A549 (cell line): ENCODE measurements around the gene PLA2G4F. TPM values are rescaled to one million over a fixed set of nuclear protein-coding genes. Genes with fewer than 3 reads are reported as not detected.

ENCODE experiments used
- ATAC-seq, 2 experiments: fragments of 200-7000 bp in 1 of 2; fragments of >200 bp in 1 of 2; cut with Nextera tagmentation in 1 of 2; cut with Tn5 transposase in 1 of 2; 3 replicates each; pipeline versions ENCODE4 v1.8.0 to v1.9.1; 2018 to 2020; ENCODE audit warnings: mild to moderate bottlenecking in 1 of 2, moderate library complexity in 1 of 2
- CTCF ChIA-PET: fragments of 300-600 bp; sonication (Branson Sonifier 250); formaldehyde crosslinking; extraction: SDS; loops from one replicate; lab custom pipeline; 2021; ENCODE audit warnings: antibody characterized with exemption, inconsistent platforms; lab: Yijun Ruan, JAX
- POLR2A ChIA-PET: fragments of 350-600 bp; formaldehyde crosslinking; extraction: SDS; loops from one replicate; lab custom pipeline; 2021; ENCODE audit warnings: antibody characterized with exemption, inconsistent platforms; lab: Yijun Ruan, JAX
- DNase-seq, 2 experiments: peaks; one replicate each; pipeline versions ENCODE4 v3.0.0 to v3.0.0-alpha.2; 2011 to 2016; ENCODE audit warnings: low read depth in 1 of 2, low spot score in 1 of 2
- FAIRE-seq: peaks from 2 replicates; lab custom pipeline; 2011; peaks lifted over from hg19 to GRCh38; lab: Jason Lieb, UNC
- H3K27ac ChIP-seq, 2 experiments: fragments of >200 bp; sonication (Bioruptor Twin); formaldehyde crosslinking; 3 replicates each; pipeline ENCODE4 v1.5.1; 2016 to 2017
- H3K4me1 ChIP-seq: fragments of >200 bp; sonication (Bioruptor Twin); formaldehyde crosslinking; 3 replicates; pipeline ENCODE4 v1.6.1; 2016
- H3K4me2 ChIP-seq: fragments of >200 bp; sonication (Bioruptor Twin); formaldehyde crosslinking; 3 replicates; pipeline ENCODE4 v1.6.1; 2016
- H3K4me3 ChIP-seq: fragments of >200 bp; sonication (Bioruptor Twin); formaldehyde crosslinking; 3 replicates; pipeline ENCODE4 v1.5.1; 2016
- H3K9me3 ChIP-seq: fragments of >200 bp; sonication (Bioruptor Twin); formaldehyde crosslinking; 3 replicates; pipeline ENCODE4 v1.6.1; 2016
- BHLHE40 ChIP-seq: IDR thresholded peaks from 2 replicates; pipeline ENCODE4 v1.6.1; 2012; ENCODE audit warnings: low read depth, low read length, inconsistent platforms
- CBX2 ChIP-seq: fragments of 200-600 bp; sonication (generic); IDR thresholded peaks from 2 replicates; pipeline ENCODE4 v1.6.1; 2016; ENCODE audit warnings: low read depth, mild to moderate bottlenecking, borderline replicate concordance
- CEBPB ChIP-seq, 2 experiments: fragments of >200 bp in 1 of 2; sonication (Bioruptor Twin) in 1 of 2; formaldehyde crosslinking in 1 of 2; IDR thresholded peaks; 2 replicates each; pipeline ENCODE4 v1.6.1; 2012 to 2016
- CHD2 ChIP-seq: fragments of 150-350 bp; IDR thresholded peaks from 2 replicates; pipeline ENCODE4 v1.6.1; 2014; ENCODE audit warnings: low read length; ENCODE audit not compliant: partially characterized antibody
- CHD4 ChIP-seq: fragments of 200-600 bp; sonication (generic); IDR thresholded peaks from 2 replicates; pipeline ENCODE4 v1.6.1; 2016; ENCODE audit warnings: antibody characterized with exemption, mild to moderate bottlenecking, borderline replicate concordance
- CTCF ChIP-seq: fragments of >200 bp; sonication (Bioruptor Twin); formaldehyde crosslinking; IDR thresholded peaks from 3 replicates; pipeline ENCODE4 v1.5.1; 2016
- E2F6 ChIP-seq: IDR thresholded peaks from 2 replicates; pipeline ENCODE4 v1.6.1; 2012; ENCODE audit warnings: low read depth, borderline replicate concordance
- EHF ChIP-seq: fragments of 250-450 bp; sonication (Bioruptor Pico); IDR thresholded peaks from 2 replicates; pipeline ENCODE4 v1.5.0; 2020; ENCODE audit warnings: mild to moderate bottlenecking
- EHMT2 ChIP-seq: fragments of 200-600 bp; sonication (generic); IDR thresholded peaks from 2 replicates; pipeline ENCODE4 v1.6.1; 2016; ENCODE audit warnings: antibody characterized with exemption, low read depth, mild to moderate bottlenecking, moderate library complexity
- HES2 ChIP-seq: fragments of >200 bp; sonication (Bioruptor Twin); formaldehyde crosslinking; IDR thresholded peaks from 2 replicates; pipeline ENCODE4 v1.6.1; 2016
- HMGXB4 ChIP-seq: fragments of 250-450 bp; sonication (Bioruptor Pico); IDR thresholded peaks from 2 replicates; pipeline ENCODE4 v1.5.0; 2021; ENCODE audit warnings: mild to moderate bottlenecking, moderate library complexity, borderline replicate concordance
- HOXB13 ChIP-seq: fragments of 250-450 bp; sonication (Bioruptor Pico); IDR thresholded peaks from 2 replicates; pipeline ENCODE4 v1.5.0; 2020; ENCODE audit warnings: low read depth, mild to moderate bottlenecking, moderate library complexity
- KDM5A ChIP-seq: fragments of 200-600 bp; sonication (generic); IDR thresholded peaks from 2 replicates; pipeline ENCODE4 v1.6.1; 2016; ENCODE audit warnings: antibody characterized with exemption, mild to moderate bottlenecking
- MAX ChIP-seq: IDR thresholded peaks from 2 replicates; pipeline ENCODE4 v1.6.1; 2012
- NFE2L2 ChIP-seq: fragments of 150-350 bp; conservative IDR thresholded peaks from 2 replicates; pipeline ENCODE4 v1.6.1; 2014; ENCODE audit warnings: low read length
- NPAS2 ChIP-seq: fragments of 250-450 bp; sonication (Bioruptor Pico); IDR thresholded peaks from 2 replicates; pipeline ENCODE4 v1.8.0; 2022; ENCODE audit warnings: mild to moderate bottlenecking, moderate library complexity, borderline replicate concordance
- PBX3 ChIP-seq: IDR thresholded peaks from 2 replicates; pipeline ENCODE4 v1.6.1; 2012
- POLR2AphosphoS2 ChIP-seq: conservative IDR thresholded peaks from 2 replicates; pipeline ENCODE4 v1.6.1; 2012; ENCODE audit warnings: low read length, improper control_type of control experiment, inconsistent platforms
- RAD21 ChIP-seq, 2 experiments: fragments of >200 bp in 1 of 2; sonication (Bioruptor Twin) in 1 of 2; formaldehyde crosslinking in 1 of 2; IDR thresholded peaks in 1 of 2; conservative IDR thresholded peaks in 1 of 2; 2 replicates in 1 of 2; 3 replicates in 1 of 2; pipeline ENCODE4 v1.6.1; 2012 to 2018; ENCODE audit warnings: inconsistent platforms in 1 of 2
- RCOR1 ChIP-seq: fragments of 150-350 bp; IDR thresholded peaks from 2 replicates; pipeline ENCODE4 v1.6.1; 2014; ENCODE audit warnings: antibody characterized with exemption, low read length, low read depth
- RNF2 ChIP-seq: fragments of 200-600 bp; sonication (generic); IDR thresholded peaks from 2 replicates; pipeline ENCODE4 v1.6.1; 2016; ENCODE audit warnings: low read depth, mild to moderate bottlenecking, antibody characterized with exemption, moderate library complexity, borderline replicate concordance
- TP53 ChIP-seq: fragments of 250-450 bp; sonication (Bioruptor Pico); IDR thresholded peaks from 2 replicates; pipeline ENCODE4 v1.5.0; 2021; ENCODE audit warnings: mild to moderate bottlenecking, moderate library complexity
- USF2 ChIP-seq: fragments of 450-650 bp; IDR thresholded peaks from 2 replicates; pipeline ENCODE4 v1.6.1; 2014; ENCODE audit warnings: antibody characterized with exemption
- ZFP36 ChIP-seq: fragments of 450-650 bp; IDR thresholded peaks from 2 replicates; pipeline ENCODE4 v1.6.1; 2014; ENCODE audit warnings: borderline replicate concordance; ENCODE audit not compliant: partially characterized antibody
- WGBS: methylation state at CpG from one replicate; pipeline ENCODE4 v1.1.6; 2017; ENCODE audit errors: missing lambda C conversion rate; 5-methylcytosine and 5-hydroxymethylcytosine counted together
- polyA plus RNA-seq, 4 experiments: library from polyadenylated mRNA; depleted of rRNA in 3 of 4; stranded (reverse); fragments of >200 nt; fragmentation: RNase III in 1 of 4; extraction: RNeasy Plus Mini Kit Qiagen cat#74134 plus additional on column Dnase treatment in 1 of 4; gene quantifications; 2 replicates in 3 of 4; 3 replicates in 1 of 4; pipeline ENCODE4 v1.2.3, GENCODE V29; 2011 to 2017

Gene PLA2G4F
- polyA plus RNA-seq, 2 of the 4 experiments (the other 2 are of a cell fraction), result not detected

GRCh38 chr15:42151141-42151561 is 5.3 kb downstream of the PLA2G4F start:
- Histone ChIP-seq H3K4me3 (no peak overlapping the region), H3K4me1 (no peaks in the 10 kb centered on the region), H3K4me2 (no peak overlapping the region), H3K9me3 (no peaks in the 10 kb centered on the region), H3K27ac (no peak overlapping the region)
- POLR2A ChIA-PET, result no interaction called here
- FAIRE-seq (no peak), DNase-seq (no peak)
- no peak for TF ChIP-seq HMGXB4 (CRISPR knock-in tag)
- no peak for TF ChIP-seq RCOR1
- no peak for TF ChIP-seq CTCF
- no peak for TF ChIP-seq CHD2
- no peak for TF ChIP-seq USF2
- TF ChIP-seq NFE2L2, result no peak
- TF ChIP-seq HOXB13 (CRISPR knock-in tag), result no peak
- TF ChIP-seq E2F6, result no peak
- TF ChIP-seq NPAS2 (CRISPR knock-in tag), result no peak
- TF ChIP-seq HES2, result no peak
- TF ChIP-seq EHF (CRISPR knock-in tag), result no peak
- TF ChIP-seq, all 56 proteins: peak for 0
- CTCF ChIA-PET, result no interaction called here
- ATAC-seq, result no peak
- WGBS, result 75% methylated on average over 10 of the region's 10 CpGs

GRCh38 chr15:42150219-42150970 is 6.0 kb downstream of the PLA2G4F start:
- TF ChIP-seq MAX, result no peak
- TF ChIP-seq KDM5A, result no peak
- no peak for TF ChIP-seq TP53 (CRISPR knock-in tag)
- TF ChIP-seq POLR2AphosphoS2, result no peak
- TF ChIP-seq BHLHE40, result no peak
- TF ChIP-seq EHMT2, result no peak
- no peak for TF ChIP-seq CBX2
- no peak for TF ChIP-seq CEBPB (IDR thresholded peaks at IDR 0.05)
- no peak for TF ChIP-seq CHD4
- no peak for TF ChIP-seq PBX3
- TF ChIP-seq ZFP36, result no peak
- no peak for TF ChIP-seq RAD21 (conservative IDR thresholded peaks at IDR 0.05 in 1 of 2, IDR thresholded peaks at IDR 0.05 in 1 of 2)
- no peak for TF ChIP-seq RNF2
- no peak for TF ChIP-seq RCOR1
- TF ChIP-seq EHF (CRISPR knock-in tag), result no peak
- TF ChIP-seq, all 56 proteins: peak for 0
- no peak overlapping the region for H3K27ac ChIP-seq
- 67% methylated on average over 9 of the region's 17 CpGs for WGBS
- ChIA-PET POLR2A (no interaction called here), CTCF (interaction anchor here (2.1 kb wide), 1 partner anchor 12 kb away, joined by 11 read pairs; no protein-coding TSS in a partner anchor)
- ATAC-seq, result no peak
- DNase-seq, result no peak
- no peak overlapping the region for H3K4me3 ChIP-seq
- H3K9me3 ChIP-seq, result no peaks in the 10 kb centered on the region
- no peak for FAIRE-seq
- no peaks in the 10 kb centered on the region for H3K4me1 ChIP-seq
- H3K4me2 ChIP-seq, result no peak overlapping the region
